ENCODE measurements around the gene KBTBD8.

Gene KBTBD8

DNA sequence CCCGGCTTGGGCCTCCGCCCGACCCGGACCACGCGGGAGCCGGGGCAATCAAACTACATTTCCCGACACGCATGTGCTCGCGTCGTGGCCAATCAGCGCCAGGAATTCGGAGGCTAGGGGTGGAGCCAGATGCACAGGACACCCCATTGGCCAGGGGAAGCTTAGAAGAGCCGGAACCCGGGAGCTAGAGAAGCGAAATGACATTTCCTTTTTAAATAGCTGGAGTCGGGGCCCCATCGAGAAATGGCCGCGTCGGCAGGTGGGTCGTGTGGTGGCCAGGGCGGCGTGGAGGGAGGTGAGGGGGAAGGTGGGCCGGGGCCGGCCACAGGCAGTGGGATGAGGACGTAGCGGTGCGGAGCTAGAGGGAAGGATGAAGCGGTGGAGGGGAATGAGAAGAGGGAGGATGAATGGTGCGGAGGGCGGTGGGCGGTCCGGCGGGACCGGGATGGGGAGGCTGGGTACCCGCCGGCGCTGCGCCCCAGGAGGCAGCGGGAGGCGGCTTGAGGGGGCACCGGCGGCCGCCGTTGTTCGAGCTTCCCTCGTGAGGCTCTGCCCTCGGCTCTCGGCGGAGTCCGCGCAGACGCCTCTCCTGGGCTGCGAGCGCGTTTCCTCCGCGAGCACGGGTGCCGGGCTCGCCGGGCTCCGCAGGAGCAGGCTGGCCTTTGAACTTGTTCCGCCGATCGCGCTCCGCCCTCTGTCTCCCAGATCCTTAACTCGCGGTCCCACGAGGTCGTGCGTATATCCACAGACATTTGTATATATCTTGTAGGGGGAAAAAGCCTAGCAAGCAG lies at the start of gene KBTBD8:
Gene KBTBD8 (plus strand): TSS at position 195 of the 791 bp plus-strand sequence. CDS start 49 bp downstream, at position 244.
- DNase-seq: peak; percentile 90 to 100 (median 99)

- DNase-seq: no peak
Measured at GRCh38 chr3:66948838-66949237, 49.3 kb upstream of the KBTBD8 start.

- DNase-seq: no peak
Measured at GRCh38 chr3:66949898-66950297, 48.2 kb upstream of the KBTBD8 start.

DNA sequence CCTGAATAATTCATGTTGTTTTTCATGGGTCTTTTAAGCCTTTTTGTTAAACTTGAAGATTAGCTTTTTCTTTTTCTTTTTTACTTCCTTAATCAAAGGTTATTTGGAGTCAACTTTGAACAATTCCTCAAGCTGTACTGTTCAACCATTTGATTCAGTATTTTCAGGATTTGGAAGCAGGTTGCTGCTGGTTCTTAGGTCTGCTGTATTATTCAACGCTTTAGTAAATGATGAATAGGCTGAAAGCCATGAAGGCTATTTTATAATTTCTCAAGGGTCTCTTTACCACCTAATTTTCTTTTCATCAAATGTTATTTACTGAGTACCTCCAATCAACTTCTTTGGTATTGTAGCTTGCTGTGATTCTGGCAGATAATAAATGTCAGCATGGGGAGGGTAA lies 45.8 kb upstream of the KBTBD8 start:
- no peak for DNase-seq

DNA sequence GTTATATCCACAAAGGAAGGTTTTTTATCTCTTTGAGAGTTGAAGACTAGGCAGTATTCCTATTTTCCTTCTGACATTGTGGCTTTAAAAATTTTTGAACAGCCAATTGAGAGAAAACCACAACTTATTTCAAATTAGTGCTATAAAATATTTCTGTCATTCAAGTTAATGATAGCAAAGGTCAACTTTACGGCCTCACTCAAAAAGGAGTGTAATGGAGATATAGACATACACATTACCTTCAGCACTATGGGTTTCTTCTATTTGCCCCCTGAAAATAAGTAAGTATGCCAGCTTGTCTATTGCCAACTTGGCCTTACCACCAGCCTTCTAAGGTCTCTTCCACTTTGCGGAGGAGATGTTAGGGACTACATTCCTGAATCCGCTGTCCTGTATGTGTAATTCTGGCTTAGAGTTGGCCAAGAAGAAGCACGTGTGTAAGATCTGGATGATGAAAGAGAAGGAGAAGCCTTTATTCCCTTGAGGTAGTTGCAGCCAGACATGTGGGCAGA lies 44.1 kb upstream of the KBTBD8 start:
- no peak for DNase-seq

GRCh38 chr3:66956742-66957141 lies 41.4 kb upstream of the KBTBD8 start:
- no peak for DNase-seq

DNA sequence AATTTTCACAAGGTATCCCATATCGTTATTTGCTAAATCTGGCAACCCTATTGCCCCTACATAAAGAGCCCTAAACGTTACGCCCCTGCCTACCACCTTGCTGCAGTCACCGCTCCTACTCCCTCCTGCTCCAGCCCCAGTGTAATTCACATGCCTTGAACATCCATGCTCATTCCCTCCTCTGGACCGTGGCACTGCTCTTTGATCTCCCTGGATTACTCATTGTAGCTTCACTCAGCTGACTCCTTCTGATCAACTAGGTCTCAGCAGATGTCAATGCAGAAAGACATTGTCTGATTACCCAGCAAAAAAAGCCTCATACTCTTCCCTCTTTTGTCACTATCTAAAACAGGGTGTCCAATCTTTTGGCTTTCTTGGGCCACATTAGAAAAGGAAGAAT lies 40.7 kb upstream of the KBTBD8 start:
- DNase-seq: no peak

DNA sequence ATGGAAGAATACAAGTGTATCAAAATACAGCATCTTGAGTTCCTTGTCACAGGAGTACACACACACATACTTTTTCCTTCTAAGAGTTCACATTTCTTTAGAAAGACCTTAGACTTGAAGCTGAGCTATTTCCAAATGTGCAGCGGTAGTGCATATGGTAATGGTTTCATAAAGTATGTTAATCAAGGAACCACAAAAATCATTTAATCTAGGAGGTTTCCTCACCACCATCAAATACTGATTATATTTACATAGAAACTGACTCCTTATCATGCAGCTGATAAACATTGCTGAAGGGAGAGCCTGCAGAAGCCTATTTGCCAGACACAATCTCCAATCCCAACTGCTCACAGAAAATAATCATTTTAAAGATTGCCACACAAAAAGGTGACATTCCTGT lies 40.0 kb upstream of the KBTBD8 start:
- no peak for DNase-seq

DNA sequence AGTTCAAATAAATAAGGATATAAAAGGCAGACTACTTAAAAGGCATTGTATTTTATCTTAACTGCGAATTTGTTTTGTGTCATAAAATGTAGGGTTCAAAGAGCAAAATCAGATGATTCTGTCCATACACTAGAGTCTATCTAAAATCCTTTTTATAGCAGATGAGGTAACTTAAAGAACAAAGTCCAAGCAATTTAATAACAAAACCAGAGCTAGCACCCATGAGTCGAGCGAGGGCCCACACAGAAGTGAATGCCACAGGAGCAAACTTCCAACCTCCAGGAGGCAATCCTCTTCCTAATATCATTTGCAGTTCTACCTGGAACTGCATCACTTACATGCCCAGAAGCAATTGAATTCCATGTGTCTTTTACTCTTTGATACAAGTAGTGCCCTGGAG lies 35.4 kb upstream of the KBTBD8 start:
- no peak for DNase-seq

DNA sequence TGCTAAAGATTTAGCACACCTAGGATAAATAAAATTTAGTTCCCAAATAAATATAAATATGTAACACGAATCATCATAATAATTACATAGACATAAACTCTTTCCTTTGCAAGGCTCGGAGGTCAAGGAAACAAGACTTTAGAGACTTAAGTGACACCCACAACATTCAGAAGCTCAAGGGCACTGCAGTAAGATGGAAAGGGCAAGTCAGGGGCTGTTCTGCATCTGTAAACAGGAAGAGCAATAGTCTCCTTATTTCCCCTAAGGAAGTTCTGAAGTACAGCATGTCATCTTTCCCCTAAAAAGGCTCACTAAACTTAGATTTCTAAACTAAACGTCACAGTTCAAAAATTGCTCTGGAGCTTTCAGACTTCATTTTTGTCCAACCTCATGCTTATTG lies 26.9 kb upstream of the KBTBD8 start:
- DNase-seq: no peak

DNA sequence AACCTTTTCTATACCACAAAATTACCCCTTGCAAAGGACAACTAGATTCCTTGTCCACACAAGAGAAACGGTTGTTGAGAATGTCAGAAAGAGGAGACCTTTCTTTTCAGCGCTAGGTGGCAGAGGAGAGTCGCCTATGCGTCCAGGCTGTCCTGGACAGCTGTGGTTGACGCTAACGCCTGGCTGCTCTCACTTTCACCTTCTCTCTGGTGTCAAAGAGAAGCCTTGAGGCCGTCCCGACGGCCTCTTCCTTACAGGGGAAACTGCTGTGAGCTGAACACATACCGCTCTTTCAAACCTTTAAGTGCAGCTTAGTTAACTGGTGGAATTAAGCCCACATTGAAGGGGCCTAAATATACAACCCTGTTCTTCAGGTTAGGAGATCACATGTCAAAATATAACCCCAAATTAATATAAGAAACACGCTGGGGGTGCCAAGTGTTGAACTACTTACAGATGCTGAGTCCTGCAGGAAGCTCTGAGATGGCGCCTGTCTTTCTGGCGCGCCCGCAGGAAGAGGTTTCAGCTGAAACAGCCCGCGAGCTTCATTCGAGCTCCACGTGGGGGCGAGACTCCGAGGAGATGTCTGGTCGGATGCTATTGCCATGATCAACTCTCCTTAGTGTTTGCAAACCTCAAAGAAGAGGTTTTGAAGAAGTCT lies 26.1 kb upstream of the KBTBD8 start:
- DNase-seq: peak in 10 of 14 donors; percentile 4 to 61 (median 40)

- DNase-seq: no peak
Measured at GRCh38 chr3:66980791-66981190, 17.3 kb upstream of the KBTBD8 start.

GRCh38 chr3:66983101-66983500 lies 15.0 kb upstream of the KBTBD8 start:
- no peak for DNase-seq

DNA sequence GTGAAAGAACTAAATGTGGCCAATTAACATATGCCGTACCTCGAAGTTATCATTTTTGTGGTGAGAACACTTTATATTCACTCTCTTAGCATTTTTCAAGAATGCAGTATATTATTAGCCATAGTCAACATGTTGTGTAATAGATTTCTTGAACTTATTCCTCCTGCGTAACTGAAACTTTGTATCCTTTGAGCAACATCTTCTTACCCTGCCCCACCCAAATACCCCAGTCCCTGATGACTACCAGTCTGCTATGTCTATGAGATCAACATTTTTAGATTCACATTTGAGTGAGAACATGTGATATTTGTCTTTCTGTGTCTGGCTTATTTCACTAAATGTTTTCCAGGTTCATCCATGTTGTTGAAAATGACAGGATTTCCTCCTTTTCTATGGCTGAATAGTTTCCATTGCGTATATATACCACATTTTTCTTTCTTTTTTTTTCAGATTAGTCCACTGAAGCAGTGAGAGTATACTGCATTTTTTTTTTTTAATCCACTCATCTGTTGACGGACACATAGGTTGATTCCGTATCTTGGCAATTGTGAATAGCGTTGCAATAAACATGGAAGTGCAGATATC lies 12.7 kb upstream of the KBTBD8 start:
- DNase-seq: no peak

DNA sequence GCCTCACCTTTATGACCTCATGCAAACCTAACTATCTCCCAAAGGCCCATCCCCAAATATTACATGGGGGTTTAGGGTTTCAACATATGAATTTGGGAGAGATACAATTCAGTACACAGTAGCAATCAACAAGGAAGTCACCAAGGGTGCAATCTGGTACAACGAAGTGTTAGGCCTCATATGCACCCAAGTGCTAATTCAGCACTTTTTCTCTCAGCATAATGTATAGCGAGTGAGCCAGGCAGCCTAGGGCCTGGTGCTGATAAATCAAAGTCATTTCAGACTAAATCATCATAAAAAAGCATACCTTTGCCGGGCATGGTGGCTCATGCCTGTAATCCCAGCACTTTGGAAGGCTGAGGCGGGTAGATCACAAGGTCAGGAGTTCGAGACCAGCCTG lies 11.7 kb upstream of the KBTBD8 start:
- DNase-seq: no peak

DNA sequence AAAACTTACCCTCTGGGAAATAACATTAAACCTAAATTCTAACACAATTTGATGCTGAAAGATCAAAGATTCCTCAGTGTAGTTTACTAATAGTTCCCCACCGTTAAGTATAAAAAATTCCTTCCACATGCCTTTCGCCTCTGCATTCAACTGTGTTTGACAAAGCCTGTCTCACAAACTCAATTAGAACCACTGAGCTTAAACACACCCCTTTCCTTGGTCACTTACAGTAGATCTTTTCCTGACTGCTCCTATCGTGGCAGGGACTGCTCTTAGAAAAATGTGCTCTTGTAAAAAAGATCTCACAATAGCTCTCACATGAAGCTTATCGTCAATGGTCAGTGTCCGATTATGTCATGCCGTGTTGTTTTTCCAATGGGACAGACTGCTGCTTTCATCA lies 8.9 kb upstream of the KBTBD8 start:
- DNase-seq: no peak

DNA sequence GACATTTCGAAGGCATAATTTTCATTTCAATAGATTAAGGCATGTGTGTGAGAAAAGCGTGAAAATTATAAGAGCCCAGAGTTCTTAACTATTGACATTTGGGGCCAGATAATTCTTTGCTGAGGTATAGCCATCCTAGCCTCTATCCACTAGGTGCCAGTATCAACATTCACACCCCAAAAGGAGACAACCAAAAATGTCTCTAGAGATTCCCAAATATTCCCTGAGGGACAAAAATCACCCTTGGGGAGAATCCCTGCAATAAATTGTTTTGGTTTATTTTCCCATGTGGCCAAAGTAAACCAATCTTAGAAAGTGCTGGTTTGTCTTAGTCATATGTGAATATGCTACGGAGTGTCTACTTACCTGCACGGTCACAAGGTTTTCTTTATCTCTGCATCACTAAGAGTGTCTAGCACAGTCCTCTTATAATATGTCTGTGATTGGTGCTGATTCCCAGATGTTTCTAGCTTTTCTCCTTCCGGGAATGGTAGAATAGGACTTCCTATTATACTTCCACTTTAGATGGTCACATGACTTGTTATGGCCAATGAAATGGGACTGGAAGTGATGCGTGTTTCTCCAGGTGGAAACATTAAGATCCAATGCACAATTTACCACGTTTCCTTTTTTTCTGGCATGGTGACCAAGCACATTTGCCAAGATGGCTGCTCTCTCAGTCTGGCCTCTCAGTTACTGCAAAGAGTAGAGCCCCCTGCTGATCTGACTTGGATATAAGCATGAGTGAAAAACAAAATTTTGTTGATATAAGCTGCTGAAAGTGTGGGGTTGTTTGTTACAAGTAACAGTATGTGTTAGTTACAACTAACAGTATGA lies 8.0 kb upstream of the KBTBD8 start:
- DNase-seq: no peak

GRCh38 chr3:66991459-66991858 lies 6.6 kb upstream of the KBTBD8 start:
- DNase-seq: no peak

- DNase-seq: no peak
Measured at GRCh38 chr3:66993082-66993481, 5.0 kb upstream of the KBTBD8 start.

- no peak for DNase-seq
Measured at GRCh38 chr3:66994588-66994987, 3.5 kb upstream of the KBTBD8 start.

DNA sequence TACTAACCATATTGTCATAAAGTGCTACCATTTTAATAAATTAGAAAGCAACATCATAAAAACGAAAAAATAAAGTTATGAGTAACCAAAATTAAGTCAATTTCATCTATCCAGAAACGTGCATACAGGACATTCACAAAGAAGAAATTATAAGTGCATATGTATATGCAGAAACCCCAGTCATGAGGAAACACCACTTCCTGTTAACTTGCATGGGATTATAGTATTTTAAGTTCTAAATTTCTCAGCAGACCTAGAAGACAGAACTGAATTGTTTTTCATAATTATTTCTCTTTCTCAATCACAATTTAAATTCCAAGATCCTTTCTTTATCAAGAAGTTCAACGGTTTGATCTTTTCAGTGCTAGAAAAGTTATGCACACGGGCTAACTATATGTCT lies 1.4 kb upstream of the KBTBD8 start:
- no peak for DNase-seq

DNA sequence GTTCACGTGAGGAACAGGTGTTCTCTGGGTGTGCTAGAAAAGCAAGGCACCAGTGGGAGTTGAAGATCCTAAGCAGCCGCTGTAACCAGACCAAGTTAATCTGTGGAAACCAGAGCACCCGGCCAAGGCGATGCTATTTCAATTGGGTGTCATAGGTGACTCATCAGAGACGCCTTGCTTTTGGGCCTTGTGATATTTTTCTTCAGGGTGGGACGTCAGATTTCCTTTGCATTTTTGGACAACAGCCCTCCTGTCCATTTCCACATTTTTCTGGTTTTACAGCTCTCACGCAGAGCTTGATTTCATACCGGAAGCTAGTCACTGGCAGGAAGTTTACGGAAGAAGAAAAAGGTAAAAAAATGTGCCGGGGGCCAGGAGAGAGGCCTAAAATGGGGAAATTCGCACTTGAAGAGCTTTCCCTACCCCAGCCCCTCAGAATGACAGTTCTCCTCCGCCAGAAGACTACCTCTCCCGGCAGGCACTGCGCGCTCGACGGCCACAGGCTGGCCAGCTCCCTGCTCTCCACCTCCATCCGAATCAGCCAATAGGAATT lies 471 bp upstream of the KBTBD8 start:
- no peak for DNase-seq
